NB4 (cell line): Measurements from ENCODE around the gene TECTB.

Source experiments
- CTCF ChIP-seq: IDR thresholded peaks from one replicate; pipeline ENCODE4 v1.5.1; 2012; ENCODE audit warnings: low read depth, low read length
- MYC ChIP-seq: IDR thresholded peaks from 2 replicates; pipeline ENCODE4 v1.6.1; 2011; ENCODE audit warnings: low read depth, low read length
- POLR2A ChIP-seq: IDR thresholded peaks from 2 replicates; pipeline ENCODE4 v1.6.1; 2011; ENCODE audit warnings: mild to moderate bottlenecking; ENCODE audit not compliant: insufficient read length; ENCODE audit errors: extremely low read depth
- TF ChIP-seq, protein P1 (sequence below): IDR thresholded peaks from 2 replicates; pipeline ENCODE4 v1.6.1; 2011; ENCODE audit warnings: low read depth, low read length

- TF ChIP-seq CTCF = no peak
- TF ChIP-seq POLR2A = no peak
- TF ChIP-seq MYC = no peak
- TF ChIP-seq, protein P1, sequence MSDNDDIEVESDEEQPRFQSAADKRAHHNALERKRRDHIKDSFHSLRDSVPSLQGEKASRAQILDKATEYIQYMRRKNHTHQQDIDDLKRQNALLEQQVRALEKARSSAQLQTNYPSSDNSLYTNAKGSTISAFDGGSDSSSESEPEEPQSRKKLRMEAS = no peak
Observed at GRCh38 chr10:112353046-112353445, 69.8 kb downstream of the TECTB start.
